GM18951 (cell line): ENCODE measurements around the gene CAMK2B.

ENCODE experiments used
- POLR2A ChIP-seq: IDR thresholded peaks from 4 replicates; pipeline ENCODE4 v1.6.1; 2011; ENCODE audit warnings: mild to moderate bottlenecking; ENCODE audit not compliant: insufficient read length, insufficient read depth; ENCODE audit errors: extremely low read depth
- in situ Hi-C: fragments of 300-500 bp; cut with MboI; formaldehyde crosslinking; loops from one replicate; pipeline ENCODE4 v1.12.0; 2022; ENCODE audit warnings: low sequenced_read_pairs, mixed read lengths, inconsistent platforms; ENCODE audit not compliant: unreplicated experiment

CAMK2B gene

GRCh38 chr7:44292420-44292817 is 33.0 kb downstream of the CAMK2B start:
- in situ Hi-C loops = no loop called here
- no peak for TF ChIP-seq POLR2A

- no peak for TF ChIP-seq POLR2A
- in situ Hi-C loops = no loop called here
Measured at GRCh38 chr7:44291733-44292419, 33.5 kb downstream of the CAMK2B start.

- in situ Hi-C loops = no loop called here
- no peak for TF ChIP-seq POLR2A
Measured at GRCh38 chr7:44291066-44291732, 34.2 kb downstream of the CAMK2B start.

GRCh38 chr7:44290252-44290620 is 35.2 kb downstream of the CAMK2B start:
- in situ Hi-C loops = no loop called here
- TF ChIP-seq POLR2A = no peak

GRCh38 chr7:44289341-44290251 is 35.8 kb downstream of the CAMK2B start:
- in situ Hi-C loops = no loop called here

GRCh38 chr7:44288811-44289340 is 36.5 kb downstream of the CAMK2B start:
- in situ Hi-C loops = no loop called here
- no peak for TF ChIP-seq POLR2A

More at GRCh38 chr7:44289341-44290251, 35.8 kb downstream of the CAMK2B start:
- TF ChIP-seq POLR2A = no peak

- no peak for TF ChIP-seq POLR2A
- in situ Hi-C loops = no loop called here
Measured at GRCh38 chr7:44288381-44288685, 37.1 kb downstream of the CAMK2B start.

GRCh38 chr7:44287488-44288380 is 37.7 kb downstream of the CAMK2B start:
- in situ Hi-C loops = no loop called here
- TF ChIP-seq POLR2A = no peak

- in situ Hi-C loops = no loop called here
- no peak for TF ChIP-seq POLR2A
Measured at GRCh38 chr7:44286618-44287487, 38.5 kb downstream of the CAMK2B start.

- in situ Hi-C loops = no loop called here
- TF ChIP-seq POLR2A = no peak
Measured at GRCh38 chr7:44286182-44286617, 39.2 kb downstream of the CAMK2B start.

GRCh38 chr7:44285561-44285960 is 39.8 kb downstream of the CAMK2B start:
- TF ChIP-seq POLR2A = no peak
- in situ Hi-C loops = no loop called here
